Duodenal mucosa (tissue), 2 donors: ENCODE results near the gene BRMS1.

Experiments used
- H3K27ac ChIP-seq: one replicate; pipeline ENCODE4 v1.7.0; 2013; ENCODE audit warnings: low read depth, low read length
- H3K27me3 ChIP-seq, 2 donors: one replicate each; pipeline ENCODE4 v1.7.0; 2013; ENCODE audit warnings: low read length in 2 of 2, control low read depth in 1 of 2; ENCODE audit not compliant: insufficient read depth in 2 of 2, control insufficient read depth in 1 of 2
- H3K36me3 ChIP-seq, 2 donors: one replicate each; pipeline ENCODE4 v1.7.0; 2013; ENCODE audit warnings: low read length in 2 of 2, control low read depth in 1 of 2; ENCODE audit not compliant: insufficient read depth in 2 of 2, control insufficient read depth in 1 of 2
- H3K4me1 ChIP-seq, 2 donors: one replicate each; pipeline ENCODE4 v1.7.0; 2013; ENCODE audit warnings: low read length in 2 of 2, control low read depth in 1 of 2; ENCODE audit not compliant: insufficient read depth in 2 of 2, control insufficient read depth in 1 of 2
- H3K4me3 ChIP-seq, 2 donors: one replicate each; pipeline ENCODE4 v1.7.0; 2013; ENCODE audit warnings: low read length in 2 of 2, low read depth in 1 of 2
- H3K9ac ChIP-seq, 2 donors: one replicate each; pipeline ENCODE4 v1.7.0; 2013; ENCODE audit warnings: low read length in 2 of 2, low read depth in 1 of 2
- H3K9me3 ChIP-seq, 2 donors: one replicate each; pipeline ENCODE4 v1.7.0; 2013; ENCODE audit warnings: low read length in 2 of 2, control low read depth in 1 of 2; ENCODE audit not compliant: control insufficient read depth in 1 of 2

Gene BRMS1

GRCh38 chr11:66371627-66372415, 26.9 kb upstream of the BRMS1 start, which contains the start of gene SLC29A2:
SLC29A2 (minus strand) TSS chr11:66371760; CDS start chr11:66371591, 169 bp downstream.
- H3K4me1 ChIP-seq = peaks cover 12 to 17% of the 10 kb centered on the region in 2 donors
- no peaks in the 10 kb centered on the region for H3K27me3 ChIP-seq
- peaks cover 3 to 19% of the 10 kb centered on the region in 2 donors for H3K36me3 ChIP-seq
- H3K4me3 ChIP-seq = peak within 1 kb of the TSS; percentile 68 to 70
- no peaks in the 10 kb centered on the region for H3K9me3 ChIP-seq
- H3K9ac ChIP-seq = peak within 1 kb of the TSS; percentile 60 to 73
- H3K27ac ChIP-seq = peak within 1 kb of the TSS; percentile 50

GRCh38 chr11:66369073-66369894, 24.4 kb upstream of the BRMS1 start:
- Histone ChIP-seq H3K9me3 (no peaks in the 10 kb centered on the region), H3K4me3 (peak overlapping the region in 1 of 2 donors; percentile 37), H3K27ac (no peak overlapping the region), H3K36me3 (peaks cover 3 to 20% of the 10 kb centered on the region in 2 donors), H3K4me1 (peaks cover 12 to 17% of the 10 kb centered on the region in 2 donors), H3K9ac (peak overlapping the region in 1 of 2 donors; percentile 40), H3K27me3 (no peaks in the 10 kb centered on the region)

GRCh38 chr11:66368484-66368883, 23.6 kb upstream of the BRMS1 start:
- H3K9ac ChIP-seq = no peak overlapping the region
- no peak overlapping the region for H3K27ac ChIP-seq
- peaks cover 3 to 21% of the 10 kb centered on the region in 2 donors for H3K36me3 ChIP-seq
- H3K27me3 ChIP-seq = no peaks in the 10 kb centered on the region
- H3K4me3 ChIP-seq = no peak overlapping the region
- H3K4me1 ChIP-seq = peaks cover 12 to 17% of the 10 kb centered on the region in 2 donors
- no peaks in the 10 kb centered on the region for H3K9me3 ChIP-seq

DNA sequence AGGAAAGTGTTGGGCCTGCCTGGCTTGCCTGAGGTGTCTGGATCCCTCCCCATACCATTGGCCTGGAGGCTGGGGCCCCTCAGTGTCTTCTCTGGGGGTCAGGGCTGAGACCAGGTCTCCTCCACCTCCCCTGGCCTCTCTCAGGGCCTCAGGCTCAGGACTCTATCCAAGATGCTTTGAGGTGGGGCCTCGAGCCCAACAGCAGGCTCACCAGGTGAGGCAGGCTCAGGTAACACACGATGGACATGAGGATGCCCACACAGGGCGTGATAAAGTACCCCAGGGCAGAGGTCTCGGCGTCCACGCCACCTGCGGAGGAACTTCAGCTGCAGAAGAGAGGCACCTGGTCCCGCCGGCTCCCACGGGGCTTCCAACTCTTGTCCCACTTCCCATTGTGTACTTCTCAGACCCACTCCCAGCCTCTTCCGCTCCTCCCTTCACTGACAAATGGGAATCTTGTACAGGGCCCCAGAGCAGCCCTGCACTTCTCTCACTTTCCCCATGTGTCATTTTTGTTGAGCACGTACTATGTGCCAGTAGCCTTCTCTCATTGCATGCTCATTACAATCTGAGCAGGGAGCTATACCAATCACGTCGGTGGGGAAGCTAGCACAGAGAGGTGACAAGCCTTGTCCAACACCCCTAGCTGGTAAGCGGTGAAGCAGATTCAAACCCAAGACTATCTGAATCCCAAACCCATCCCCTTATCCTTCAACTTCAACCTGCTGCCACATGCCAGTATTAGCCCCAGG, 22.8 kb upstream of the BRMS1 start:
- Histone ChIP-seq H3K27ac (no peak overlapping the region), H3K36me3 (peaks cover 3 to 29% of the 10 kb centered on the region in 2 donors), H3K4me3 (no peak overlapping the region), H3K9me3 (no peaks in the 10 kb centered on the region), H3K4me1 (peaks cover 12 to 15% of the 10 kb centered on the region in 2 donors), H3K27me3 (no peaks in the 10 kb centered on the region), H3K9ac (no peak overlapping the region)

DNA sequence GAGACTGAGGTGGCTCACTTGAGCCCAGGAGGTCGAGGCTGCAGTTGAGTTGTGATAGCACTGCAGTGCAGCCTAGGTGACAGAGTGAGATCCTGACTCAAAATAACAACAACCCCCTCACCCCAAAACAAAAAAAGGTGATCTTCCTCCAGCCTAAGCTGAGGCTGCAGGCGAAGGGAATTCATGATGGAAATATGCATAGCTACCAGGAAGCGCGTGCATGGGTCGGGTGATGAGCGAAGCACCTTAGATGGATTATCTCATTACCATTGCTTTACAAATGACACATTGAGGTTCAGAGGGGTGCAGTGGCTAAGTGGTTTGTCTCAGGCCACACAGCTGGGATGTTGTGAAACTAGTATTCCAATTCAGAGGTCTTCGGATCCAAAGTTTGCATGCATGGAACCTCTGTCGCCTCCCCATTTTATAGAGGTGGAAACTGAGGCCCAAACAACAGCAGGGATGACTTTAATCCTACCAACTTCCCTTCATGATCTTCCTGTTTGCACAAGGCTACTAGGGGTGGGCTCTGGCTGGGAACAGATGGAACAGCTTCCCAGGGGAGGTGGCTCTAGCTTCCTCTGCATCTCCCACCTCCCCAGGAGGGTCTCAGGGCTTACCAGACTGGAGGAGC, 22.1 kb upstream of the BRMS1 start:
- Histone ChIP-seq H3K4me3 (no peak overlapping the region), H3K4me1 (peaks cover 10 to 12% of the 10 kb centered on the region in 2 donors), H3K27ac (no peak overlapping the region), H3K27me3 (no peaks in the 10 kb centered on the region), H3K9me3 (no peaks in the 10 kb centered on the region), H3K36me3 (peaks cover 3 to 37% of the 10 kb centered on the region in 2 donors), H3K9ac (no peak overlapping the region)

DNA sequence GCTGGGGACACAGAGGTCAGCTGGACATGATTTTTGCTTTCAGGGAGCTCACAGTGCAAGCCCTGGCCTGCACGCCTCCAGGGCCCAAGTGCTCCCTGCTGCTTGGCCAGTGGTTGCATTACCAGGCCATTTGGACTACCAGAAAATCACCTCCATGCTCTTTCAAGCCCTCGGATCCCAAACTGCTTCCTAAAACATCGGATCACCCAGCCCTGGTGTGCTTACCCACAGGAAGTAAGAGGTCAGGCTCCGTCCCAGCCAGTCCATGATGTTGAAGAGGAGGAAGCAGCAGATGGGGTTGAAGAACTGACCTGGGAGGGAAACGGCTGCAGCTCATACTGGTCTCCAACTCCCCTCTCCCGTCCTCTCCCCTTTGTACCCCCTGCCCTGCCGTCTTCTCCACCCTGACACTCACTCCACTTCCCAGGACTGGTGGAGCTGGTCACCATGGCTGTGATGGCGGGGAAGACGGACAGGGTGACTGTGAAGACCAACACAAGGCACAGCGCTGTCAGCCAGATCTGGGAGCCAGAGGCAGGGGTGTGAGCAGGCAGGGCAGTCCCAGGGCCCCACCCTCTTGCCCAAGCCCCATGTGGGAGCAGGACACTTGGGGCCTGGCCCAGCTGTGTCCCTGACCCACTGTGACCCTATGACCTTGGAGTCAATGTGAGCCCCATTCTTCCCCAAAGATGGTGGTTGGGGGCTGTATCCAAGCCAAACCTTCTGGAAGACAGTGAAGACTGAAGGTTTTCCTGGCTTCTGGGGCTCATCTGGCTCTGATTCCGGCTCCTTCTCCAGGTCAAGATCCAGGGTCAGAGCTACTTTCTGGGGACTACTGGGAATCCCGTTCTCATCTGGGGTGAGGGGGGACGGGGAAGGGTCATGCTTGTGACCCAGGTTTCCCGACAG, 21.1 kb upstream of the BRMS1 start:
- no peaks in the 10 kb centered on the region for H3K27me3 ChIP-seq
- H3K9ac ChIP-seq = no peak overlapping the region
- H3K4me3 ChIP-seq = no peak overlapping the region
- H3K4me1 ChIP-seq = peaks cover 10 to 12% of the 10 kb centered on the region in 2 donors
- no peaks in the 10 kb centered on the region for H3K9me3 ChIP-seq
- no peak overlapping the region for H3K27ac ChIP-seq
- H3K36me3 ChIP-seq = peaks cover 3 to 43% of the 10 kb centered on the region in 2 donors

DNA sequence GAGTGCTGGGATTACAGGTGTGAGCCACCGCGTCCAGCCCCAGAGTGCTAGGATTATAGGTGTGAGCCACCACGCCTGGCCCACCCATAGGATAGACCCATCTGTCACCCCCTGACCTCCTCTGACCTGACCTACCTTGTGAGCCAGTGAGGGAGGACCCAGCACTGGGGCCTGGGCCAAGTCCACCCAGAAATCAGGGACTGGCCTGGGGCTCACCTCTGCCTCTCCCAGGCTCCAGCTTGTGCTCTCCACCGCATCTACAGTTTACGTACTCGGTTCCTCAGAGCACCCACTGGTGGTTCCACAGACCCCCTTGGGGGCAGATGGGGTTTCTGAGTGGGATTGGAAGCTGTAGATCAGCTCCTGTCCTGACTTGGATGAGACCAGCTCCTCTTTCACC, 20.3 kb upstream of the BRMS1 start:
- no peak overlapping the region for H3K4me3 ChIP-seq
- H3K27ac ChIP-seq = no peak overlapping the region
- peaks cover 8 to 9% of the 10 kb centered on the region in 2 donors for H3K4me1 ChIP-seq
- no peaks in the 10 kb centered on the region for H3K9me3 ChIP-seq
- H3K9ac ChIP-seq = no peak overlapping the region
- peaks cover 8 to 49% of the 10 kb centered on the region in 2 donors for H3K36me3 ChIP-seq
- no peaks in the 10 kb centered on the region for H3K27me3 ChIP-seq

DNA sequence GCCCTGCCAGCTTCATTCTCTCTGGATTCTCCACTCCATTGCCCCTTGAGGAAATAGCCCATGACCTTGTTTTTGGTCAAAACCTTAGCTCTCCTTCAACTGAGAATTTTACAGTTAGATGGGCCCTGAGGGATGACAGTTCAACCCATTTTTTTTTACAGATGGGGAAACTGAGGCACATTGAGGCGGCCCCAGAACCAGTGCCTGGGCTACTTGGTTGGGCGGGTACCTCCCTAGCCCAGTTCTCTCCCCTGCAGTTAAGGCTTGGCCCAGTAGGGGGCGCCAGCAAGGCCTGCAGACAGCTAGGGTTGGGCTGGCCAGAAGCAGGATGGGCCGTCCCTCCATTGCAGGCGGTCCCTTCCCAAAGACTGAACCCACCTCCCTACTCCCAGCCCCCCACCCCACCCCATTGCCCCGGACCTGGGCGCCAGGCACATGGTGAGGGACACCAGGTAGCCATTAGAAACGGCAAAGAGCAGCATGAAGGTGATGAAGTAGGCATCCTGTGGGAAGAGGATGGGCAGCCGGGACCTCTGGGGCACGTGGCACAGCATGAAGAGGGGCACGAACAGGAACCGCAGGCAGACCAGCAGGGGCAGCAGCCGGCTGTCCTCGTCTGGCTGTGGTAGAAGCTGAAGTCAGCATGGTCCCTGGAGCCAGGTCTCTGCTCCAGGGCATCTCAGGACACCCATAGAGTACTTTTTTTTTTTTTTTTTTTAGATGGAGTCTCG, 19.1 kb upstream of the BRMS1 start:
- Histone ChIP-seq H3K27me3 (no peaks in the 10 kb centered on the region), H3K27ac (no peak overlapping the region), H3K36me3 (peaks cover 8 to 54% of the 10 kb centered on the region in 2 donors), H3K9ac (no peak overlapping the region), H3K9me3 (no peaks in the 10 kb centered on the region), H3K4me1 (no peaks in the 10 kb centered on the region), H3K4me3 (no peak overlapping the region)
